Neuronal stem cell (in vitro differentiated cells): ENCODE results near the gene STIMATE. TPM values are rescaled to one million over a fixed set of nuclear protein-coding genes. Genes with fewer than 3 reads are reported as not detected.

Experiments
- DNase-seq: peaks from one replicate; pipeline ENCODE4 v3.0.0-alpha.2; 2013; ENCODE audit warnings: low spot score
- H2AFZ ChIP-seq: one replicate; pipeline ENCODE4 v1.6.1; 2013; ENCODE audit warnings: mild to moderate bottlenecking, low read length, inconsistent platforms
- H2AK5ac ChIP-seq: 2 replicates; pipeline ENCODE4 v1.6.1; 2013; ENCODE audit warnings: low read depth, mild to moderate bottlenecking, inconsistent platforms, low read length, moderate library complexity, mixed read lengths
- H2BK120ac ChIP-seq: 2 replicates; pipeline ENCODE4 v1.6.1; 2013; ENCODE audit warnings: low read depth, mild to moderate bottlenecking, inconsistent platforms, low read length, moderate library complexity, mixed read lengths
- H2BK12ac ChIP-seq: one replicate; pipeline ENCODE4 v1.6.1; 2013; ENCODE audit warnings: low read length, inconsistent platforms
- H2BK15ac ChIP-seq: 2 replicates; pipeline ENCODE4 v1.6.1; 2013; ENCODE audit warnings: mild to moderate bottlenecking, low read length, inconsistent platforms, mixed read lengths
- H2BK5ac ChIP-seq: one replicate; pipeline ENCODE4 v1.6.1; 2013; ENCODE audit warnings: inconsistent platforms, mild to moderate bottlenecking, low read length, moderate library complexity
- H3K14ac ChIP-seq: one replicate; pipeline ENCODE4 v1.6.1; 2013; ENCODE audit warnings: low read length, inconsistent platforms
- H3K18ac ChIP-seq: 2 replicates; pipeline ENCODE4 v1.6.1; 2013; ENCODE audit warnings: low read length, inconsistent platforms
- H3K23ac ChIP-seq: 2 replicates; pipeline ENCODE4 v1.6.1; 2013; ENCODE audit warnings: low read depth, mild to moderate bottlenecking, mixed read lengths, low read length, inconsistent platforms; ENCODE audit not compliant: poor library complexity
- H3K27ac ChIP-seq: replicated peaks from 3 replicates; pipeline ENCODE4 v1.5.1; 2013; ENCODE audit warnings: low read length, inconsistent platforms
- H3K27me3 ChIP-seq, 3 experiments: 2 replicates each; pipeline ENCODE4 v1.6.1; 2013; ENCODE audit warnings: low read length in 3 of 3, mild to moderate bottlenecking in 2 of 3, inconsistent platforms in 1 of 3, low read depth in 1 of 3, mixed read lengths in 1 of 3, moderate library complexity in 1 of 3; ENCODE audit not compliant: control insufficient read depth in 3 of 3, insufficient read depth in 3 of 3
- H3K36me3 ChIP-seq, 2 donors: replicated peaks in 1 of 2; 2 replicates each; pipeline ENCODE4 v1.6.1; 2013; ENCODE audit warnings: low read length in 2 of 2; ENCODE audit not compliant: control insufficient read depth in 2 of 2, insufficient read depth in 2 of 2
- H3K4ac ChIP-seq: 2 replicates; pipeline ENCODE4 v1.6.1; 2013; ENCODE audit warnings: inconsistent platforms, mild to moderate bottlenecking, low read length, moderate library complexity
- H3K4me1 ChIP-seq, 2 donors: 1 replicate in 1 of 2; 2 replicates in 1 of 2; pipeline ENCODE4 v1.6.1; 2013; ENCODE audit warnings: low read length in 2 of 2, low read depth in 1 of 2; ENCODE audit not compliant: control insufficient read depth in 2 of 2, insufficient read depth in 1 of 2
- H3K4me2 ChIP-seq: one replicate; pipeline ENCODE4 v1.6.1; 2013; ENCODE audit warnings: mild to moderate bottlenecking, low read length, inconsistent platforms; ENCODE audit not compliant: insufficient read depth, poor library complexity, severe bottlenecking
- H3K4me3 ChIP-seq, 2 donors: 2 replicates each; pipeline ENCODE4 v1.5.1; 2013; ENCODE audit warnings: low read length in 2 of 2, mild to moderate bottlenecking in 2 of 2, inconsistent platforms in 1 of 2, moderate library complexity in 1 of 2
- H3K79me1 ChIP-seq: one replicate; pipeline ENCODE4 v1.6.1; 2013; ENCODE audit warnings: low read depth, mild to moderate bottlenecking, inconsistent platforms, low read length, moderate library complexity
- H3K9ac ChIP-seq: one replicate; pipeline ENCODE4 v1.6.1; 2013; ENCODE audit warnings: mild to moderate bottlenecking, low read depth, low read length, inconsistent platforms; ENCODE audit not compliant: poor library complexity
- H3K9me3 ChIP-seq, 2 donors: replicated peaks in 1 of 2; 2 replicates each; pipeline versions ENCODE3 to v1.6.1; 2013; ENCODE audit warnings: low read length in 2 of 2, mild to moderate bottlenecking in 2 of 2, inconsistent platforms in 1 of 2, low read depth in 1 of 2, mixed read lengths in 1 of 2, moderate library complexity in 1 of 2; ENCODE audit not compliant: control insufficient read depth in 2 of 2, insufficient read depth in 1 of 2
- H4K8ac ChIP-seq: one replicate; pipeline ENCODE4 v1.6.1; 2013; ENCODE audit warnings: low read depth, mild to moderate bottlenecking, inconsistent platforms, low read length, moderate library complexity
- H4K91ac ChIP-seq: one replicate; pipeline ENCODE4 v1.6.1; 2013; ENCODE audit warnings: low read length, low read depth, mild to moderate bottlenecking, inconsistent platforms; ENCODE audit not compliant: poor library complexity
- WGBS, 2 donors: extraction: QIAGEN DNeasy Blood & Tissue Kit; methylation state at CpG; one replicate each; pipeline ENCODE4 v1.1.7; 2013; ENCODE audit warnings: missing lambda C conversion rate in 2 of 2, mixed read lengths in 1 of 2; ENCODE audit not compliant: insufficient read length in 2 of 2, insufficient replicate concordance in 1 of 2; ENCODE audit errors: extremely low coverage in 2 of 2; 5-methylcytosine and 5-hydroxymethylcytosine counted together
- polyA plus RNA-seq, 2 experiments: library from polyadenylated mRNA; stranded (reverse); fragments of 200-250 nt; gene quantifications; one replicate each; pipeline ENCODE4 v1.2.3, GENCODE V29; 2013

Gene STIMATE
- polyA plus RNA-seq (2013, experiment 1 of 2), result 11.6 TPM
- polyA plus RNA-seq (2013, experiment 2 of 2), result 11.8 TPM

DNA sequence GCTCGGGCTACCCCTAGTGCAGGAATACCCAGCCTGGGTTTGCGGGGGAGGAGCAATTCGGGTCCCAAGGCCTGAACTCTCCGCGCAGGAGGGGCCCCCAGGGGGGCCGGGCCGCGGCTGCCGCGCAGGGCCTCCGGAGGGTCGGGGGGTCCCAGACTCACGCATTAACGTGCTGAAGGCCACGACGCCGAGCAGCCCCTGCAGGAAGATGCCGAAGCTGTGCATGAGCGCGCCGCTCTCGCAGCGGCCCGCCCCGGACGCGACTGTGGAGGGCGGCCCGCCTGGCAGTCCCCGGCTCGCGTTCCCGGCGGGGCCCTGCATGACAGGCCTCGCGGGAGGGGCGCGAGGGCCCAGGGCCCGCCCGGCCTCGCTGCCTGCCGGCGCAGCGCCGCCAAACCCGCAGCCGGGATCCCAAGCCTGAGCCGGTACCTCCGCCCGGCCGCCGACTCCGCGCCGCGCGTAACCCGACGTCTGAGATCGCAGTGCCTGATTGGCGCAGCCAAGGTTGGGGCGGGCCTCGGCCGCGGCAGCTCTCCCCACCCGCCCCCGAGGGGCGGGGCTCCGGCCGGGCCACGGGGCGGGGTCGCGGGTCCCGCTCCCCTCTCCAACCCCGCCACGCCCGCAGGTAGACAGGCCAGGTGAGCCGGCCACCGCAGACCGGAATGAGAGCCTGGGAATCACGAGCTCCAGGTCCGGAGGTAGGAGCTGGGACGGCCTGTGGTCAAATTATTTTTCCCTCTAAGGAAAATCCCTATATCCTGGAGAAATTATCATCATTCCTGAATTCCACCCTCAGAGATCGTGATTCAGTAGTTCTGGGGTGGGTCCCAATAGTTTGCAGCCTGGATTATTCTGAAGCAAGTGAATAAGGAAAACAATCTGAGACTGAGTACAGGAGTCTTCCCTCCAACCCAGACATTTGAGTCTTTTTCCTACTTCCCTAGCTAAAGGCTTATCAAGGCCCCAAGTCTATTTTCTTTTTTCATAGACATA, at the start of gene STIMATE:
STIMATE (minus strand) TSS at position 419 of the 993 bp plus-strand sequence; CDS start at position 321, 98 bp downstream.
- Histone ChIP-seq H3K4ac (no peak within 1 kb of the TSS), H2AK5ac (no peak within 1 kb of the TSS), H3K36me3 (peaks cover 2 to 8% of the 10 kb centered on the region in 2 donors), H3K79me1 (no peaks in the 10 kb centered on the region), H2BK120ac (no peak within 1 kb of the TSS), H3K14ac (peak within 1 kb of the TSS; percentile 61), H4K8ac (no peak within 1 kb of the TSS), H3K23ac (peak within 1 kb of the TSS; percentile 86), H4K91ac (no peak within 1 kb of the TSS), H3K9ac (peak within 1 kb of the TSS; percentile 95), H2BK12ac (no peak within 1 kb of the TSS), H3K4me2 (peak within 1 kb of the TSS; percentile 59), H3K18ac (peak within 1 kb of the TSS; percentile 23), H2BK5ac (no peak within 1 kb of the TSS), H3K27me3 (no peaks in the 10 kb centered on the region), H3K9me3 (no peaks in the 10 kb centered on the region), H3K27ac (no peak within 1 kb of the TSS), H2BK15ac (no peak within 1 kb of the TSS), H2AFZ (peak within 1 kb of the TSS; percentile 94), H3K4me3 (peak within 1 kb of the TSS; percentile 54 to 99), H3K4me1 (peaks cover 4% of the 10 kb centered on the region in 2 donors)
- no CpG with 5 or more reads among the region's 85 CpGs for WGBS, 2 donors
- peak; percentile 74 for DNase-seq

DNA sequence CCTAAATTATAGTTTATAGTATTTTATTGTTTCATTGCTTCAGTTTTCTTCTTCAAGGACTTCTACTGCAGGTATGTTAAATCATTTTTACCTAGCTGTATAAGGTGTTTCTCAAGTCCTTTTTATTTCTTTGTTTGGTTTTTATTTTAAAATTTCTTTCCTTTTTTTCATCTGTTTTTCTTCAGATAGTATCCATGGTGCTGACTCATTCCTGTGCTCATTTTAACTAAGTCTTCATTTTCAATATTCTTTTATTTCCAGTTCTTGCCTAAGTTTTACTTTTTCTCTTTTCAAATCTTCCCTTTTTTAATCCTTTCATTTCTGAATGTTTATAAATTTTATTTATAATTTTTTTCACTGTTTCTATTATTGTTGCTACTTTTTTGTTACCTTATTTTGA, 42.3 kb upstream of the STIMATE start:
- Histone ChIP-seq H2BK12ac (no peak overlapping the region), H3K4ac (no peak overlapping the region), H3K27me3 (no peaks in the 10 kb centered on the region), H3K9ac (no peak overlapping the region), H3K79me1 (no peaks in the 10 kb centered on the region), H3K4me1 (no peaks in the 10 kb centered on the region), H3K23ac (no peak overlapping the region), H2BK15ac (no peak overlapping the region), H2AK5ac (no peak overlapping the region), H3K36me3 (peaks cover 0 to 10% of the 10 kb centered on the region in 2 donors), H2AFZ (no peak overlapping the region), H4K8ac (no peak overlapping the region), H2BK120ac (no peak overlapping the region), H3K4me2 (no peak overlapping the region), H3K14ac (no peak overlapping the region), H2BK5ac (no peak overlapping the region), H3K9me3 (no peaks in the 10 kb centered on the region), H3K4me3 (no peak overlapping the region), H3K18ac (no peak overlapping the region), H4K91ac (no peak overlapping the region), H3K27ac (no peak overlapping the region)
- no peak for DNase-seq

DNA sequence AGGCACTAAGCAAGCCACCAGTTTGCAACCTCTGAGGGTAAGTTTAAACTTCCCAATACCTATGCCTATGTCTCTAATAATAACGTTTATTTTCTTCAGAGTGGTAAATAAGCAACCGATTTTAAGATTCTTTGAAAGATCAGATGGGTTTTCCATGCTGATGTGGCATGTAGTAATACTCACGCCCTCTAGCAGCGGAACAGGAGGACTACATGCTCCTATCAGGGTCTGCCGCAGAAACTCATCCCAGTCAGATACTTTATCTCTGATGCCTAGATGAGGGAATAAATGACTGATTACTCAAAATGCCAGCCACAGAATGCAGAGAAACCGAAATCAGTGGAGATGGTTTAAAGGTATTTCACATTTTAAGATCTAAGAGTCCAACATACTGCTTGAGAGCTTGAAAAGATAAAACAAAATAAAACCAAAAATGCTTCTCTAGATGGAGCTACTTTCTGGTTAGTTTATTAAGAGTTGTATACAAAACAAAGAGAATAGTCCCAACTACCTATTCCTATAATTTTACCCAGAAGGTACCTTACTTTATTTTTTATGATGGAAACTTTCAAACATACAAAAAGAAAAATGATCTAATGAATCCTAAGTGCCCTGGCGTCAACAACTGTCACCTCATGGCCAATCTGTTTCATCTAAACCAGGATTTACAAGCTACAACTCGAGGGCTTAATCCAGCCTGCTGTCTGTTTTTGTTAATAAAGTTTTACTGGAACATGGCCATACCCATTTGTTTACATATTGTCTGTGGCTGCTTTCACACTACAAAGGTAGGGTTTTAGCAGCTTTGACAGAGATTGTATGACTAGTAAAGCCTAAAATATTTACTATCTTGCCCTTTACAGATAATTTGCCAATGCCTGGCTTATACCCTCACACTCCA, 37.5 kb upstream of the STIMATE start:
- peak; percentile 14 for DNase-seq

More for the DNA sequence above, 37.5 kb upstream of the STIMATE start:
- Histone ChIP-seq H3K4me1 (no peaks in the 10 kb centered on the region), H3K14ac (no peak overlapping the region), H3K4ac (no peak overlapping the region), H3K18ac (no peak overlapping the region), H3K4me3 (no peak overlapping the region), H3K9me3 (no peaks in the 10 kb centered on the region), H3K4me2 (no peak overlapping the region), H3K23ac (no peak overlapping the region), H3K9ac (no peak overlapping the region), H3K79me1 (no peaks in the 10 kb centered on the region), H3K36me3 (peaks cover 3 to 33% of the 10 kb centered on the region in 2 donors), H4K8ac (no peak overlapping the region), H2BK120ac (no peak overlapping the region), H2AK5ac (no peak overlapping the region), H4K91ac (no peak overlapping the region), H2BK15ac (no peak overlapping the region), H2AFZ (peak overlapping the region; percentile 66), H2BK5ac (no peak overlapping the region), H3K27me3 (no peaks in the 10 kb centered on the region), H2BK12ac (no peak overlapping the region), H3K27ac (no peak overlapping the region)
- WGBS, 2 donors, result no CpG with 5 or more reads among the region's 8 CpGs
